GM10847 (cell line): ENCODE data around the gene SH3BGR.

Experiments used
- POLR2A ChIP-seq: IDR thresholded peaks from 2 replicates; pipeline ENCODE4 v1.6.1; 2011; ENCODE audit not compliant: insufficient read length; ENCODE audit errors: extremely low read depth

The SH3BGR gene

DNA sequence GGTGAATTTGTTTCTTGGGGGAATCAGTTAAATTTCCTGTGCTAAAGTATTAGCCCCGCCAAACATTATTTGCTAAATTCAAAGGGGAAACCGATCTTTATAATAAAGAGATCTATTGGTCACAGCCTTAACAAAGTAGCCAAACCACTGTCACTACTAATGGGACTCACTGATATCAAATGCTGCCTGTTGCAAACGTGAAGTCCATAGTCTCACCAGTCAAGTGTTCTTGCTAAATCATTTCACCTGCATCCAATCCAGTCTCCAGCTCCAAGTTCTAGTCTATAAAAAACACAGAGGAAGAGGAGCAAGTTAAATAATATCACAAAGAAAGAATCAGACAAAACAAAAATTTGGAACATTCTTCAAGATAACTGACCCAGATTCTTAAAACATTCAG is 30.1 kb downstream of the SH3BGR start:
- no peak for TF ChIP-seq POLR2A

DNA sequence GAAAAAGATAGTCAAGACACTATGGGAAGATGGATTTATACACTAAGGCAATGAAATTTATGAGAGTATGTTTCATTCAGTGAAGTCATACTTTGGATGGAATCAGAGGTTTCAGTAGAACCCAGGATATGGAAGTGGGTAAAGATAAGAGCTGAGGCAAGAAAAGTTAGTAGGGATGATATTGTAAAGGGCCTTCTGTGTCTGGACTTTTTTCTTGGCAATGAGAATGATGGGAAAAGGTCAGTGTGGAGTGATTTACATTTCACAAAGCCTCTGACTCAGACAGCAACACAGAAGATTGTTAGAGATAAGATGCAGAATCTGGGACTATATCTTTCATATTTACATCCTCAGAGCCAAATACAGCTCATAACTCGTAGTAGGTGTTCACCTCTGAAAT is 32.1 kb downstream of the SH3BGR start:
- no peak for TF ChIP-seq POLR2A

DNA sequence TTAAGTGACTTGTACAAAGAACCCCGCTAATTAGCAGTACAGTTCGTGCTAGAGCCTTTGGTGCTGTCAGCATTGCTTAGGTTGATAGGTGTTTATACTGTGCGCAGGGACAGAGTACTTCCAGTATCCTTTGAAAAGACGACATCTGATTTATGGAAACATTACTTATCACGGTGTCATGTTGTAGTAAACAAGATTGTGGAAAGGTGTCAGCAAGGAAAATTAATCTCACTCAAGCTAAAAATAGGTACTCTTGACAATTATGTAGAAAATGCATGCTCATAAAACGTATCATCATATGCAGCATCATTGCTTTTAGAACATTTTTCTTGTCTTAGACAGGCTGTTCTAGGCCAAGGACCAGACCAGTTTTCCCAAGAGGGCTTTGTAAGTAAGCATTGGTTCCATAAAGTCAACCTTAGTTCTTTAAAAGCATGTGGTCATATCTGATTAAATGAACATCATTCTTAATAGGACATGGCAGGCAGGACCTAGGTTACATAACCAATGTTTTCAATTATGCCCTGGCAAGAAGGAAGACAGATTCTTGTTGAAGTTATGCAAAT is 33.0 kb downstream of the SH3BGR start:
- no peak for TF ChIP-seq POLR2A

DNA sequence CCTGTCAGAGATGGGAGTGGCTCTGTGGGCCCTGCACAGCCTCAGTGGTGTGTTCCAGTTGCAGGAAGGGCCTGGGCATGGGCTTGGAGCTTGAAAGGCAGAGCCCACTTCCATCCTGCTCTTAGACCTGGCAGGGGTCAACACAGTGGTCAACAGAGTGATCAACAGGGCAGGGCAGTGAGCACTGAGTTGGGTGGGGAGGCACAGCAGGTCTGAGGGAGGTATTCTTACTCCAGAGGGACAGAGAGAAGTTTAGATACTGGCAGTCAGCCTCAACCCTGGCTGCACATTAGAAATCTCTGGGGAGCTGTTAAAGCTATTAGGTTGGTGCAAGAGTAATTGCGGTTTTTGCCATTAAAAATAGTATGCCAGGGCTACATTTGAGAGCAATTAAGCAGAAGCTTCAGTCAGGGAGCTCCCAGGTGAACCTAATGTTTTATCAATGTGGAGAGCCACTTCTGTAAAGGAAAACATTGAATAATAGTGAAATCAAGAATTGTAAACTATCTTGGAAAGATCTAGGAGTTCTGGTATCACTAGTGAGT is 37.7 kb downstream of the SH3BGR start:
- no peak for TF ChIP-seq POLR2A

DNA sequence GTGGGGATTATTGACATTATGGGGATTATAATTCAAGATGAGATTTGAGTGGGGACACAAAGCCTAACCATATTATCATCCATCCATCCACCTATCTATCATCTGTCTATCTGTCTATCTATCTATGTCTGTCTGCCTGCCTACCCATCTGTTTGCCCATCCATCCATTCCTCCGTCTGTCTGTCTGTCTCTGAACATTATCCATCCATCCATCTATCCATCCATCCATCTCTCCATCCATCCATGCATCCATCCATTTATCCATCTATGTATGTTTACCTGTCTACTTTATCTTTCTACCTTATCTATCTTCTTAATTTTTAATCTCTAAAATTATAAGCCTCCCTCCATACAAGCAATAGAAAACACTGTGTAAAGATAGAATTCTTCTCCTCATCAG is 47.4 kb downstream of the SH3BGR start:
- no peak for TF ChIP-seq POLR2A

DNA sequence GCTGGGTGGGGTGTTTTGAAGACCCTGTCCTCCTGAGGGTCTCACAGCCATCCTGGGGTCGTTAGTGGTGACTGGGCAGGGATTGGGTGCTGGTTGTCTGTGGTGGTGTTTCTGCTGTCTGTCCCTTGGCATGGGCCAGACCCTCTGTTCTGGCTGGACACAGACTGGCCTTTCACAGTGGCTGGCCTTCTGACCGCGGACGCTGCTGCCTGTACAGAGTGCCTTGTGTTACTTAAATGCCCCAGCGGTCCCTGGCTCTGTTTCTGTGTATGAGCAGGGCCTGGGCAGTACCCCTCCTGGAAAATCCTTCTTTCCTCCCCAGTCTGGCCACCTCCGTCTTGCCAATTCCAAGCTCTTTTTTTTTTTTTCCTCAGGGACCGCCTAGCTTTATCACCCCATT is 50.9 kb downstream of the SH3BGR start:
- no peak for TF ChIP-seq POLR2A

DNA sequence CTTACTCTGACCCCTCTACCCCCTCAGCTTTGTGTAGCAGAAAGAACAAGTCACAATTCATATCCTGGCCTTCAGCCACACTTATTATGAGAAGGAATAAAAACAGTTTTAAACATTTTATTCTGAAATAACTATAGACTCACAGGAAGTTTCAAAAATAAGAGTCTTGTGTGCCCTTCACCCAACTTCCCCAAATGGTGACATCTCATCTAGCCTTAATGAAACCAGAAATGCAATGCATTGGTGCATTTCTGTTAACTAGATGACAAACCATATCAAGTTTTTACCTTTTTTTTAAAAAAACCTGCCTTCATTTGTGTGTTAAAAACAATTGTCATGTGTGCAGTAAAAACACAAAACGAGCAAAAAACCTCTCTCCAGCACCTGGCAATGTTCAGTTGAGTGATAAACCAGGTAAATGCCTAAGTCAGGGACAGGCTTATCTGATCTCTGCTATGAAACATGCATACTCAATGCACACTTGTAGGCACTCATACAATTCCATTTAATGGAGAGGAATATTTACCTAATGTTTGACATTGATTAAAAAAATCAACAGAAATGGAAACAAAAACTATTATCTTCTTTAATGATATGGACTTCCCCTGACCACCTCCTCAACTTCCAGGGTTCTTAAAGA is 51.5 kb downstream of the SH3BGR start:
- TF ChIP-seq POLR2A, result no peak

DNA sequence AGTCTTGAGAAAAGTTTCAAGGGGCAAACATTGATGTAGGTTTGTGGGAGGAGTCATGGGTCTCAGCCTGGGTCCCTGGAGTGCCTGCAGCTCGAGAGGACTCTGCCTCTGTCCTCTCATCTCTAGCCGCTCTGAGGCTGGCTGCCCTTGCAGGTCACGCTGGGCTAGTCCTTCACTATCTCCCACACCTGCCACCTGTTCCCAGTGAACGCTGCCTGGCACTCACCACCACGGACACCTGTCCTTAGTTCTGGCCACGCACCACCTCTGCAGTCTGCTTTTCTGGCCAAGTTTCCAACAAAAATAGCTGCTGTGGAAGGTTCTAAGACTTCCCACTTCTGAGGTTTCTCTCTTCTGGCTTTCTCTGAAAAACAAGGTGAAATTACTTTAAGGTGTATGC is 52.5 kb downstream of the SH3BGR start:
- no peak for TF ChIP-seq POLR2A

DNA sequence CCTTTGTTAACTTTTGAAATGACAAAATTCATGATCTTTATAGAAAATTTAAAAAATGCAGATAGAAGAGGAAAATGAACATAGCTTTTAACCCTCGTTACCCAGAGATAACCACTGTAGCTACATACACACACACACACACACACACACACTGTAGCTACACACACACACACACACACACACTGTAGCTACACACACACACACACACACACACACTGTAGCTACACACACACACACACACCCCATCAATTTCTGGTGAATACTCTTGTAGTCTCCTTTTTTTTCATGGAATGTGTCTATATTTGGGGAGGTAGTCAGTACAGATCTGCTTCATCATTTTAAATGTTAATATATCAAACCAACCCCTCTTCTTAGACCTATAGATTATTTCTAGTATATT is 58.5 kb downstream of the SH3BGR start:
- no peak for TF ChIP-seq POLR2A

DNA sequence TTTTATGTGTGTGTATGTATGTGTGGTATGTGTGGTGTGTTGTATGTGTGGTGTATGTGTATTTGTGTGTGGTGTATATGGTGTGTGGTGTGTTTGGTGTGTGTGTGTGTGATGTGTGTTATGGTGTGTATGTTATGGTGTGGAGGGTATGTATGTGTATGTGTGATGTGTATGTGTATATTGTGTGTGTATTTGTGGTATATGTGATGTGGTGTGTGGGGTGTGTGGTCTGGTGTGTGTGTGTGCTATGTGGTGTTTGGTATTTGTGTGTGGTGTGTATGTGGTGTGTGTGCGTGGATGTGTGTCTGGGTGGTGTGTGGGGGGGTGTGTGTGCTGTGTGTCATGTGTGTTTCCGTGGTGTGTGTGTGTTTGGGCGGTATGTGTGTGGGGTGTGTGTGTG is 59.3 kb downstream of the SH3BGR start:
- no peak for TF ChIP-seq POLR2A

DNA sequence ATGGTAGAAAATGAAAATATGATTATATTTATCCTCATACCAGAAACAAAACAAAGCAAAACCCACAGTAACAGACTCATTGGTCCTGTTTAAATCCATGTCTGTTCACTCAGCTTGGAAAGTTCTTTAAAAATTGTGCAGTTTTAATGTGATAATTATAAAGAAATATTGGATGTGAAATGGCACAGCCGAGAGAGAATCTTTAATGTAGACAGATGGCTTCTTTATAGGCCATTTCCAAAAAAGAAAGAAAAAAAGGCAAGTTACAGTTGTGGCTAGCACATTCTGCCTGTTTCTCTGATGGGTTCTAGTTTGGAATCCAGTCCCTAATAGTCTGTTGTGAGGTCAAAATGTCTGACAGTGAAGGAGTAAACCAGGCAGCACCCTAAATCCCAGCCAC is 62.0 kb downstream of the SH3BGR start:
- TF ChIP-seq POLR2A, result no peak

DNA sequence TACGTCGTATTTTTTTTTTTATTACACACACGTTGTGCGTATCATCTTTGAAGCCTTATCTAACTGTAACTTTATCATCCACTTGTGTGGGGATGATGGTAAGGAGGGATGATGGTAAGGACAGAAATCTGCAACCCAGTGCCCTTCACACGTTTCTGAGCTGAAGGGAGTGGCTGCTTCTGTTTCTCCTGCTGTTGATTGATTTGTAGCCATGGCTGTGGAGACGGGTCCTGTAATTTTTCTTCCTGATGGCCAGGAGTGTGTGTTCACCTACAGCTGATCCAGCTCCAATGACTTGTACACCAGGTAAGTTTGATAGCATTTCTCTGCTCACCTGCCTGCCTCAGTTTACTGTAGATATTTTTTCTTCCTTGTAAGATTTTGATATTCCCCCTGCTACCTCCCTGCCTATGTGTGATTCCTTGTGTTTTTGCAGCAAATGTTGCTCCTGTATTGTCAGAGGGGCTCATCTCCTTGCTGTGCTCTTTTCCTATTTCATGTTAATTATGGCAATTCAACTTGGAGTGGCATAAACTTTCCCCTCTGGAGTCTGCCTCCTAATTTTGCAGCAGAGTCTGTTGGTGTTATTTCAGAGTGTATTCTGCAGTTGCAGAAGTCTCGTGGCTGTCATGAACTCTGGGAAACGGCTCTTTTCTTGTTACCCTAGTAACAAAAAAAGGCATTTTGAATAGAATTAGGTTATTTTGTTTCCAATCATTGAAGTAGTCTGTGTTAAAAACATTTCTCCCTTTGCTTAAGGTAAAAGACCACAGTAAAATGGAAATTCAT is 64.1 kb downstream of the SH3BGR start:
- no peak for TF ChIP-seq POLR2A

DNA sequence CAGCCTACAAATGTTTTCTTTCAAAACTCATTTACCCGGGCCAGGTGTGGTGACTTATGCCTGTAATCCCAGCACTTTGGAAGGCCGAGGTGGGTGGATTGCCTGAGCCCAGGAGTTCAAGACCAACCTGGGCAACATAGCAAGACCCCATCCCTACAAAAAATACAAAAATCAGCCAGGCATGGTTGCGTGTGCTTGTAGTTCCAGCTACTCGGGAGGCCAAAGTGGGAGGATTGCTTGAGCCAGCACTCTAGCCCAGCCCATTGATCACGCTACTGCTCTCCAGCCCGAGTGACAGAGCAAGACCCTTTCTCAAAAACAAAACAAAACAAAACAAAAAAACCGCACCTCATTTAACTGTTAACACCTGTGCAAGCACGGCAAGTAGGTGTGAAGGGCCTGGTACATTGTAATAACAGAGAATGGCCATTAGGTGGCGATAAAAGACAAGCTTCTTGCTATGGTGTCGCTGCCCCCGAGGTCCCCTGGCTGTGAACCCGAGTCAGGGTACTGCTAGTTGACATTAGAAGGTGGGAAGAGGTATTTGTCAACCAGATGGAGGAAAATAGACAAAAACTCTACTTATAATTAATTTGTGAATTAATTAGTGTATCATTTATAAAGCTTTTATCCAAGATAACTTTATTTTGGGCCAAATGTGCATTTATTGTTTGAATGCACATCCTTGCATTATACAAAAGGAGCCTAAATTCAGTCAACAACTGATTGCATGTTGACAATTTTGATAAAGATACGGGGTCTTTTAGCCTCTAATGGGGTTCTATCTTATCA is 66.5 kb downstream of the SH3BGR start:
- no peak for TF ChIP-seq POLR2A

DNA sequence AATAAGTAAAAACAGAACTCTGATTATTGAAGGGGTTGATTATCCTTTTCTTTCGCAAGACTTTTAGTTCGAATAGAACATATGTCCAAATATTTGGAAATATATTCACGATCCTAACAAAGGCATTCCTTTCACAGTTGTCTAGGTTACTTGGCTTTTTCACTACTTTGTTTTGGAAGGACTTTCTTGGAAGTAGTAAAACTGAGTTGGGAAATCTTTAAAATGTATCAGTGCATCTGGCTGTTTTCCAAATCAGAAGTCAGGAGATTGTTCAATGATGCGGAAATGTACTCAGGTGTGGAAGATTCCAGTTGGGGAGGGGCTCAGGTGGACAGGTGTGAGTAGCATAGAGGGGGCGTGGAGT is 67.1 kb downstream of the SH3BGR start:
- TF ChIP-seq POLR2A, result no peak

DNA sequence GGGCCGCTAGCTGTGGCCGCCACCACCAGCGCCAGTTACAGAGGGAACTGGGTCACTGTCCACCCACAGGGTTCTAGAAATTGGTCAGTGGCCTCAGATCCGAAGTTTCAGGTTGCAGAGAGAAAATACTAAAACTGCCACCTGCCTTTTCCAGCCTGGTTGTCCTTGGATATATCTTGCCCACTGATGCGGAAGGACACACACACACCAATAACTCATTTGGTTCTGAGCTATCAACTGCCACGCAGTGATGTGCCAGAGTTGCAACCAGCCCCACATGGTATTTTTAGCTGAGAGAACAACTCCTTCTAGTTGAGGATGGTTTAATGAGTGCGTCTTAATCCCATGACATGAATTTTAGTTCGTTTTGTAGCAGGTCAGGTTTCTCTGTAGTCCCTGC is 68.1 kb downstream of the SH3BGR start:
- TF ChIP-seq POLR2A, result no peak
